Measurements from ENCODE around the gene PPP2R2D. TPM values are rescaled to one million over a fixed set of nuclear protein-coding genes. Genes with fewer than 3 reads are reported as not detected.
"Not testable (repeated sequence)": the region's sequence is repeated elsewhere in the genome, so short reads cannot be mapped to it uniquely, and the experiment has no call there.

Gene PPP2R2D
- polyA plus RNA-seq, 1 donor = 49.5 TPM

DNA sequence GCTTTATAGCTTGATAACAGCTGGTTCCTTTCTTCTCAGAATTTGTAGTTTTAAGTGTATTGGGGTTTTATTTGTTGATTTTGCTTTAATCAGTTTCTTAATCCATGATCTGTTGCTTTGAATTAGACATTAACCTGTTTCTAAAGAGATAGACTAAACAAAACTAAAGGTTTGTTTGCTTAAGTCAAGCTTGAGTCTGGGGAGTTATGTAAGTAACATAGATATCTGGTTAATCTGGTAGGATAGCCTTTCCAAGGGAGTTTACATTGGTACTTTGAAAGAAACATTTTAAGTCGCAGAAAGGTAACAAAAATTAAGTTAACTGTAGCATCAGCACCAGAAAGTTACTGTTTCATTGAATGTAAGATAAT is 5.4 kb downstream of the PPP2R2D start:
- DNase-seq = no peak

DNA sequence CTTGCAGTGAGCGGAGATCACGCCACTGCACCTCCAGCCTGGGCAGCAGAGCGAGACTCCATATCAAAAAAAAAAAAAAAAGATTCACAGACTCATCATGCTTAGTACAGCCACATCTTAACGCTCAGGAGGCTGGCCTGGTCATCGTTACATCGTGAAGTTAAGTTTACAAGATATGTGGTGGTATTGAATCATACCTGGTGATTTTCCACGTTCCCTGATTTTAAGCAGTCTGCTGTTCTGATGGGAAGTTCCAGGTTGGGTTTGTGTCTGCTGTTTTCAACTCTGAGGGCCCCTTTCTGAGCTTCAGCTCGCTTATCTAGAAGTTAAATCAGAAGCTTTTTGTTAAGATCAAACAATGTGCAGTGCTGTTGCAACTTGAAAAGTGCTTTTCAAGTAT is 6.9 kb downstream of the PPP2R2D start:
- no peak for DNase-seq

DNA sequence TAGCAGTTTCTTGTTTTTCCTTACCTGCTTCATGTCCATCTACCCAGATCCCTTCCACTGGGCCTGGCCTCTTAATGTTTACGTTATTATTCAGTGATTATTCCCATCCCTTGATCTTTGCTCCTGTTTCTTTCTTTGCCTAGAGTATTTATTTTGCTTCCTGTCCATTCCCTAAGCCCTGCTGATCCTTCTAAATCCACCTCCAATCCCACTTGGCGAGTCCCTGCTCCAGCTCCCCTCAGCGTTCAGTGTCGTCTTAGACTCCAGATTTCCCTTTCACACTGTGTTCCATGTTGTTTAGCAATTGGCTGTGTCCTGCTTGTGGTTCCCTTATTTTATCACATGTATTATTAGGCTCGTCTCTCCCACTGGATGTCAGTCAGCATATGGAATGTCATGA is 7.3 kb downstream of the PPP2R2D start:
- DNase-seq = no peak

DNA sequence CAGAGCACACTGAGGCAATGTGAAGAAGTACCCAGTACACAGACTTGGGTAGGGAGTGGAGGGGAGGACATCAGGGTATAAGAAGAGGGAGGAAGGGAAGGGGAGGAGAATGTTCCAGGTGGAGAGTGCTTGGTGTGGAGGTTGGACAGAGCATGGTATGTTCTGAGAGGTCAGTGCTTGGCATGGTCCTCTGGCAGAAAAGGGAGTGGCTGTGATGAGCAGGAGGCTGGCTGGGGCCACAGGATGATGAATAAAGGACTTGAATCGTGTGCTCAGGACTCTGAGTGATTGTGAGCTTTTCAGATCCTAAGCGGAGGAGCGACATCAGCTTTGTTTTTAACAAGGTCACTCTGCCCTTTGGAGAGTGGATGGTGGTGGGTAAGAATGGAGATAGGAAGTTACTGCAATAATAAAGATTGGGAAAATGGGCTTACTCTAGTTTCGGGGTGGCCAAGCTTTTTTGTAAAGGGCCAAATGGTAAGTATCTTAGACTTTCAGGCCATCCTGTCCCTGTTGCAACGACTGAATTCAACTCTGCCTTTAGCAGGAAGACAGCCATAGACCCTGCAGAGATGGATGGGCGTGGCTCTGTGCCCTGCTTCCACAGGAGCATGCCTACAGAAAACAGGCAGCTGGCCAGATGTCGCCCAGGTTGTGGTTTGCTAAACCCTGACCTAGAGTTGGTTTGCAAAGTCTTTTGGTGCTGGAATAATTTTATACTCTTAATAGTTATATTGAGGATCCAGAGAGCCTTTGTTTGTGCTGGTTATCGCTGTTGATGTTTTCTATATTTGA is 8.4 kb downstream of the PPP2R2D start:
- no peak for DNase-seq

DNA sequence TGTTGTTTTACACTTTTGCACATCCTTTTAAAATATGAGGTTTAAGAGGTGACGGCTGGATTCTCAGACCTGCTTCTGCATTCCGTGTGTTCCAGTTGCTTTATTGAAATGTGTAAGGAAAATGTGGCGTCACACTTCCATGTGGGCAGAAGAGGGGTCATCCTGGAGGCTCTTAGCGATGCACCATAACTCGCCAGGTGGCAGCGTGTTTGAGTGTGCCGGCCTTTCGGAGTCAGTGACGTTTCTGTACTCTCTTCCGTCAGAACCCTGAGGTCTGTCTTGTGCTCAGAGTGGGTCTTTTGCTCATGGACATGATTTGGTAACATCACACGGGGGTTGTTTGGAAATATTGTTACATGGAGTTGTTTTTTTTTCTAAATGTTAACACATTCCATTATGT is 9.1 kb downstream of the PPP2R2D start:
- DNase-seq = no peak

DNA sequence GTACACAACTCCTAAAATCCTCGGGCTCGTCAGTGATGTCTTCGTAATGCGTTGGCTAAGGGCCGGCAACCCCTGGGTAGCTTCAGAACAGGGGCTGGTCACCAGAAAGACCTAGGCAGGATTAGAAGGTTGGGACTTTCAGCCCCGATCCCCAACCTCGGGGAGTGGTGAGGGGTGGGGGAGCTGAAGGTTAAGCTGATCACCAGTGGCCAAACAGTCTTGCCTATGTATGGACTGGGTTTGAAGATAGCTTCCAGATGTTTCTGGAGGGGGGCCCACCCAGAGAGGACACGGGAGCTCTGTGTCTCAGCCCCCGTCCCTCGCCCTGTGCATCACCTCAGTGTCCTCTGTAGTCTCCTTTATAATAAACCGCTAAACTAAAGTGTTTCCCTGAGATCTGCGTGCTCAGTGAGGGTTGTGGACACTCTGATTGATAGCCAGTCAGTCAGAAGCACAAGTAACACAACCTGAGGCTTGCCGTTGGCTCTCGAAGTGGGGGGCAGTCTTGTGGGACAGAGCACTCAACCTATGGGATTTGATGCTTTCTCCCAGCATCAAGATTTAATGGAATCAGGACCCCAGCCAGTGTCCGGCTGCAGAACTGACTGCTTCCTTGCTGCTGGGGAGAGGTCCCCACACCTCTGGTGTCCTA is 10.0 kb downstream of the PPP2R2D start:
- no peak for DNase-seq

DNA sequence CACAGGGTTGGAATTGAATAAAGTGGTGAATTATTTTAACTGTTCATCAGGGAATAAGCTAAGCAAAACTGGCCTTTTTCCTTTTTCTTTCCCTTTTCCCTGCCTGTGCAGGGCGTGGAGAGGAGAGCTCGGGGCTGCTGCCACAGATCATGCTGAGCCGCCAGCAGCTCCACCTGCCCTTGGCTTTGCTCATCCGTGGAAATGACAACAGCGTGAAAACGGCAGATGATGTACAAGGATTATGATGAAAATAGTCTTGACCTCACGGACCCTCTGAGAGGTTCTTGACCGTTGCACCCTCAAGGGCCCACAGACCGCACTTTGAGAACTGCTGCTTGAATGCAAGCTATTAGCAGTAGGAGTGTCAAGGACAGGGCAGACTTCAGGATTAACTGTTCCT is 10.6 kb downstream of the PPP2R2D start:
- DNase-seq = no peak

DNA sequence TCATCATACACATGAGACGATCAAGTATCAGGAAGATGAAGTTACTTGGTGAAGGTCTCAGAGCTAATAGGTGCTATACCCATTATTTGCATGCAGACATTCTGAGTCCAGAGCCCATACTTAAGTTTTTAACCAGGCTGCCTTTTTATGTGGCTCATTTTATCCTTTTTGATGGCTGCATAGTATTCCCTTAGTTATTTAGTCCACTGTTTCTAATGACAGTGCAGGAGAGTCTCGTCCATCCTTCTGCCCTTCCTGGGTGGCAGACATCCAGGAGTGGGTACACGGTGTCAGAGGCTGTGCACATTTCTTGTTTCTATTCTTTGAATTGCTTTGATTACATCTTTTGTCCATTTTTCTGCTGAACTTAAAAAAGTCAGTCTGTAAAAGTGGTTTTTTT is 11.8 kb downstream of the PPP2R2D start:
- no peak for DNase-seq

DNA sequence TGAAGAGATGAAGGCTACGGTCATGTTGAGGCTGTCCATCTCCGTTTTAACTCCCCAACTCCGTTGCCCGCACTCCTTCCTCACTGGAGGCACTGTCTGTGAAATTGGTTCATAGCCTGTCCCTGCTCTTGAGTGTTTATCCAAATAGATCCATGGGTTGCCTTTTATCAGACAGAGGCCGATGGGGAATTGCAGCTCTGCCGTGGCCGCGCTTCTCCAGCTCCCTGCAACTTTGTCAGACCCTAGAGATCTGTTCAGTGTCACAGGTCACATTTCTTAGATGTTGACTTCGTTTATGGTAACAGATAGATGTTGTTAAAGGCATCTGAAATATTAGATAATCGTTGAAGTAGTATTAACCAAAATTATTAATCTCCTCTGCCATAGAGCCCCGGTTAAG is 14.7 kb downstream of the PPP2R2D start:
- no peak for DNase-seq

DNA sequence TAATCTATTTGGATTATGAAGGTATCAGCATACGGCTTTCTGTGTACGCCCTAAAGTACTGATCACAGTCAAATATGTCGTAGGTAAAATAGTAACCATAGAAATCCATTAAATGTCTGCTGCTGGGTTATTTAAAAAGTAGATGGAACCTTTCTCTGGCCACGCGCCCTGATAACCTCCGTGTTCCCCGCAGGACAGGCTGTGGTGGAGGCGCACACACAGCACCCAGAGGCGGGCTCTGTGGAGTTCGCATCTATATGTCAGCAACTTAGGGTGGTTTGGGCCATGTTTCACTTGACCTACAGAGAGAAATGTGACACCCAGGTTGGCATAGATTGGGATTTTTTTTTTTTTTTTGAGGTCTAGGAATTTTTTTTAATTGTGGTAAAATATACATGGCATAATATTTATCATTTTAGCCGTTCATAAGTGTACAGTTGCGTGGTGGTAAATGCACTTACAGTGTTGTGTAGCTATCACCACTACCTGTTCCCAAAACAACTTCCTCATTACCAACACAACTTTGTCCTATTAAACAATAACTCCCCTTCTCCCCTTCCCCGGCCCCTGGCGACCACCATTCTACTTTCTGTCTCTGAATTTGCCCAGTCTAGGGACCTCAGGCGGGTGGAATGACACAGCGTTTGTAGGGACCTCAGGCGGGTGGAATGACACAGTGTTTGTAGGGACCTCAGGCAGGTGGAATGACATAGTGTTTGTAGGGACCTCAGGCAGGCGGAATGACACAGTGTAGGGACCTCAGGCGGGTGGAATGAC is 15.4 kb downstream of the PPP2R2D start:
- DNase-seq = no peak

DNA sequence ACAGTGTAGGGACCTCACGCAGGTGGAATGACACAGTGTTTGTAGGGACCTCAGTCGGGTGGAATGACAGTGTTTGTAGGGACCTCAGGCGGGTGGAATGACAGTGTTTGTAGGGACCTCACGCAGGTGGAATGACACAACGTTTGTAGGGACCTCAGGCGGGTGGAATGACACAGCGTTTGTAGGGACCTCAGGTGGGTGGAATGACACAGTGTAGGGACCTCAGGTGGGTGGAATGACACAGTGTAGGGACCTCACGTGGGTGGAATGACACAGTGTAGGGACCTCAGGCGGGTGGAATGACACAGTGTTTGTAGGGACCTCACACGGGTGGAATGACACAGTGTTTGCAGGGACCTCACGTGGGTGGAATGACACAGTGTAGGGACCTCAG is 16.0 kb downstream of the PPP2R2D start:
- DNase-seq = not testable (repeated sequence)

DNA sequence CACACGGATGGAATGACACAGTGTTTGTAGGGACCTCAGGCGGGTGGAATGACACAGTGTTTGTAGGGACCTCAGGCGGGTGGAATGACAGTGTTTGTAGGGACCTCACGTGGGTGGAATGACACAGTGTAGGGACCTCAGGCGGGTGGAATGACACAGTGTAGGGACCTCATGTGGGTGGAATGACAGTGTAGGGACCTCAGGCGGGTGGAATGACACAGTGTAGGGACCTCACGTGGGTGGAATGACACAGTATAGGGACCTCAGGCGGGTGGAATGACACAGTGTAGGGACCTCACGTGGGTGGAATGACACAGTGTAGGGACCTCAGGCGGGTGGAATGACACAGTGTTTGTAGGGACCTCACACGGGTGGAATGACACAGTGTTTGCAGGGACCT is 16.7 kb downstream of the PPP2R2D start:
- DNase-seq = not testable (repeated sequence)

DNA sequence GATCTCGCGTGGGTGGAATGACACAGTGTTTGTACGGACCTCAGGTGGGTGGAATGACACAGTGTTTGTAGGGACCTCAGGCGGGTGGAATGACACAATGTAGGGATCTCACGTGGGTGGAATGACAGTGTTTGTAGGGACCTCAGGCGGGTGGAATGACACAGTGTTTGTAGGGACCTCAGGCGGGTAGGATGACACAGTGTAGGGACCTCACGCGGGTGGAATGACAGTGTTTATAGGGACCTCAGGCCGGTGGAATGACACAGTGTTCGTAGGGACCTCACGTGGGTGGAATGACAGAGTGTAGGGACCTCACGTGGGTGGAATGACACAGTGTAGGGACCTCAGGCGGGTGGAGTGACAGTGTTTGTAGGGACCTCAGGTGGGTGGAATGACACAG is 18.7 kb downstream of the PPP2R2D start:
- DNase-seq = not testable (repeated sequence)

DNA sequence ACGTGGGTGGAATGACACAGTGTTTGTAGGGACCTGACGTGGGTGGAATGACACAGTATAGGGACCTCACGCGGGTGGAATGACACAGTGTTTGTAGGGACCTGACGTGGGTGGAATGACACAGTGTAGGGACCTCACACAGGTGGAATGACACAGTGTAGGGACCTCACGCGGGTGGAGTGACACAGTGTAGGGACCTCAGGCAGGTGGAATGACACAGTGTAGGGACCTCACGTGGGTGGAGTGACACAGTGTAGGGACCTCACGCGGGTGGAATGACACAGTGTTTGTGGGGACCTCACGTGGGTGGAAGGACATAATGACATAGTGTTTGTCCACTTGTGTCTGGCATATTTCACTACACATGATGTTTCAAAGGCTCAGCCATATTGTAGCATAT is 19.3 kb downstream of the PPP2R2D start:
- DNase-seq = no peak

DNA sequence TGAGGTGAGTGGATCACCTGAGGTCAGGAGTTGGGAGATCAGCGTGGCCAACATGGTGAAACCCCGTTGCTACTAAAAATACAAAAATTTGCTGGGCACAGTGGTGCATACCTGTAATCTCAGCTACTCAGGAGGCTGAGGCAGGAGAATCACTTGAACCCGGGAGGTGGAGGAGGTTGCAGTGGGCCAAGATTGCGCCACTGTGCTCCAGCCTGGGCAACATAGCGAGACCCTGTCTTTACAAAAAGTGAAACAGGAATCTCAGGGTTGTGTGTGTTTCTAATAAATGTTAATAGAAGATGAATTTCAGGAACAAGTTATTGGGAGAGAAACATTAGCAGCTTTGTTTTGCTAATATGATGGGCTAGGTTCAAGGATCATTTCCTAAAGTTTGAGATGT is 19.9 kb downstream of the PPP2R2D start:
- DNase-seq = no peak

DNA sequence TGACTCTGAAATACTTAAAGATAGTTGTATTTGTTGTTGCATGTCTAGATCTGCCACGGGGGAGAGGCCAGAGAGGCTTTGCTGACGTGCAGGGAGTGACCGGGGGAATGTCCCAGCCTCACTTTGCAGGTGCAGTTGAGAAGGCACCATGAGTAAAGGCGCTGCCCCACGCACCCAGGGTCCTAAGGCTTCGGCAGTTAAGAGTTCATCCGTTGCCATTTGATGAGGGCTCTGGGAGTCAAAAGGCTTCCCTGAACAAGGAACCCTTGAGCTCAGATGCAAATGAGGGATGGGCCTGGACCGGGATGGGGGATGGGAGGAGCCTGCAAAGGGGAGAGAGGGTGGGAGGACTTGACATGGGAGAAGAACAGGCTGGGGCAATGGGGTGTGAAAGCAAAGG is 20.4 kb downstream of the PPP2R2D start:
- DNase-seq = peak; percentile 62

DNA sequence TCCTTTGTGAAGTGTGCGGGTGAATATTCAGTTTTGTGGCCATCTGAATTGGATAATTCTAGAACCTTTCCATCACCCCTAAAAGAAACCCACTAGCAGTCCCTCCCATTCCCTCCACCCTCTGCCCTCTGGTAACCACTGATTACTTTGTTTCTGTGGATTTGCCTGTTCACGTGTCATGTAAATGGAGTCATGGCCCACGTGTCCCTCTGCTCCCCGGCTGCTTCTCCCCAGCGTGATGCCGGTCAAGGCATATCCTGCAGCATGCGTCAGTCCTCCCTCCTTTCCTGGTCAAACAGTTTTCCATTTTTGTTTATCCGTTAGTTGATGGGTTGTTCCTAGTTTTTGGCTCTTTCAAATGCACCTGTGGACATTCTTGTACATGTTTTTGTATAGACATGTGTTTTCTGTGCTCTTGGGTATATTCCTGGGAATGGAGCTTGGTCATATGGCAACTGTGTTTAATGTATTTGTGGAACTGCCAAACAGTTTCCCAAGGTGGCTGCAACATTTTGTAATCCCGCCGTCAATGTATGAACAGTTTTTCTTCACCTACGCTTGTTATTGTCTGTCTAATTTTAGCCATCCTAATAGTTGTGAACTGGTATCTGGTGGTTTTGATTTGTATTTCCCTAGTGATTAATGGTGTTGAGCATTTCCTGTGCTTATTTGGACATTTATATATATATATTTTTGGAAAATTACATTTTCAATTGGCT is 22.4 kb downstream of the PPP2R2D start:
- no peak for DNase-seq

DNA sequence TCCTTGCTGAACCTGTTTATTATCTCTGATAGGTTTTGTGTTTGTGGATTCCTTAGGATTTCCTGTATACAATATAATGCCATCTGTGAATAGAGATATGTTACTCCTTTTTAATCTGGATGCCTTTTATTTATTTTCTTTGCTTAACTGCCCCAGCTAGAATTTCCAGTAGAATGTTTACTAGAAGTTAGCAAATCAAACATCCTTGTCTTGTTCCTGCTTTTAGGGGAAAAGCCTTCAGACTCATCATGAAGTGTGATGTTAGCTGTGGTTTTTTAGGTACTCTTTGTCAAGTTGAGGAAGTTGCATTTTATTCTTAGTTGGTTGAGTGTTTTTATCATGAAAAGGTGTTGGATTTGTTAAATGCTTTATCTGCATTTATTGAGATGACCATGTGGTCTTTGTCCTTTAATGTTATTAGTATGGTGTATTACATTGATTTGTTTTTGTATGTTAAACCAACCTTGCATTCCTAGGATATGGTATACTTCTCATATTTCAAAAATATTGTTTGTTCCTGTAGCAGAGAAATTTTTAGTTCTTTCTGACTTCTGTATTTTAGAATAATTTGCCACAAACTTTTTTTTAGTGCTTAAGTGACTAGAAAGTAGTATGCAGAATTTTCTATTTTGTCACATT is 24.3 kb downstream of the PPP2R2D start:
- DNase-seq = no peak

DNA sequence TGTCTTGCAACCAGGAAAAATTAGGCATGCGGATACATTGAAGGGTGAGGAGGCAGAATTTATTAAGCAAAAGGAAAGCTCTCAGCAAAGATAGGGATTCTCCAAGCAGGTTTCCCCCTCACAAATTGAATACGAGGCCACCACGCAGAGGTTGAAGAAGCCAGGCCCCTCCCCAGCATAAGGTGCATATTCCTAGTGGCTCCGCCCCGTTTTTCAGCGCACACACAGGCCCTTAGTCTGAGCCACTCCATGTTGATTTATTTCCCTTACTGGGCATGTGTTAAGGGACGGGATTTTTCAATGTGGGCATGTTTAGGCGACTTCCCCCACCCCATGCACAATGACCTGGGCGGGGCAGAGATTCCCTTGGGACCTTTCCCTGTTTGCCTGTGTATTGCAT is 24.9 kb downstream of the PPP2R2D start:
- no peak for DNase-seq

DNA sequence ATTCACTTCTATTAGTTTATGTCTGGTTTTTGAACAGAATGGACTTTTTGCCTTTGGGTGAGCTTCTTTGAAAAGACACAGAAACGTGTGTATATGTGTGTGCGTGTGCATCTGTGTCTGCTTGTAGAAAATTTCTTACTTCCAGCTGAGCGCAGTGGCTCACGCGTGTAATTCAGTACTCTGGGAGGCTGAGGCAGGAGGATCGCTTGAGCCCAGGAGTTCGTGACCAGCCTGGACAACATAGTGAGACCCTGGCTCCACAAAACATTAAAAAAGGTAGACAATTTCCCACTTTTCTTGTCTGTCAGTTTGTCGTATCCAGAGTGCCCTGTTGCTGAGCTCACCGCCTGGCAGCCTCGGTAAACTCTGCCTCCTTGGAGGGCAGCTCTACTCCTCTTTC is 25.4 kb downstream of the PPP2R2D start:
- DNase-seq = no peak

DNA sequence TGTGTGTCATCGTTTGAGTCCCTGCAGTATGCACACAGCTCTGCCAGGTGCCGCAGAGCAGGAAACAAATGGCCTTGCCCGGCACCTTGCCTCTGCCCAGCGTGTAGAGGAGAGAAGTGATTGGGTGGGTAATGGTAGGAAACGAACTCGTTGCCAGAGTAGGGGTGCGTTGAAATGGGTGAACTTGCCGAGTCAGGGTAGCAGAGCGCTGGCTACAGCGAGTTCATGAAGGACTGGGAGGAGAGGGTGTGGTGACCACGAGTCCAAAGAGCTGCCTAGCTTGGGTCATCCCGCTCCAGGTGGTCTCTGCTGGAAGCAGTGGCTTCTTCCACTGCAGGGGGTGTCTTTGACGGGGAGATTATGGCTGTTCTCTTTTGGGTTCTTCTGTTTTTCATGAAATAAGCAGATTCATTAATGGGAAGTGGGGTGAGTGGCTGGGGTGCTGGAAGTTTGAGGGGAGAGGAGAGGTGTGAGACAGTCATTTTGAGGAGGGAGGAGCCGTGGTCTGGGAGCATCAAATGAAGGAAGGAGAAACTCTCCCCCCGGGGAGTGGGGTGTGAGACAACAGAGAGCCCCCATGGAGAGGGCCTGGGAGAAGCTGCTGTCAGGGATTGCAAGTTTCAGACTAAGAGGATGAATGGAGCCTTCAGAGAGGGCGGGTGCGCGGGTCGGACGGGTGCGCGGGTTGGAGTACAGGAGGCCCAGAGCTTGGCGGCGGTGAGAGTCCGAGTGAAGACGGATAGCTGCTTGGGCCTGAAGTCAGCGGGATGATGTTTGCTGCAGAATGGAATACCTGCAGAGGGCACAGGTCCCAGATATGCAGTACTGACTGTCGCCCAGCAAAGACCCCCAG is 26.2 kb downstream of the PPP2R2D start:
- no peak for DNase-seq

All from left kidney (tissue), 2 donors.